Suppressor macrophage (primary cell): Measurements from ENCODE around the gene SRGAP1.

Source experiments
- DNase-seq, 4 experiments: peaks; one replicate each; pipeline ENCODE4 v3.0.0-alpha.2; 2020 to 2022

The SRGAP1 gene

DNA sequence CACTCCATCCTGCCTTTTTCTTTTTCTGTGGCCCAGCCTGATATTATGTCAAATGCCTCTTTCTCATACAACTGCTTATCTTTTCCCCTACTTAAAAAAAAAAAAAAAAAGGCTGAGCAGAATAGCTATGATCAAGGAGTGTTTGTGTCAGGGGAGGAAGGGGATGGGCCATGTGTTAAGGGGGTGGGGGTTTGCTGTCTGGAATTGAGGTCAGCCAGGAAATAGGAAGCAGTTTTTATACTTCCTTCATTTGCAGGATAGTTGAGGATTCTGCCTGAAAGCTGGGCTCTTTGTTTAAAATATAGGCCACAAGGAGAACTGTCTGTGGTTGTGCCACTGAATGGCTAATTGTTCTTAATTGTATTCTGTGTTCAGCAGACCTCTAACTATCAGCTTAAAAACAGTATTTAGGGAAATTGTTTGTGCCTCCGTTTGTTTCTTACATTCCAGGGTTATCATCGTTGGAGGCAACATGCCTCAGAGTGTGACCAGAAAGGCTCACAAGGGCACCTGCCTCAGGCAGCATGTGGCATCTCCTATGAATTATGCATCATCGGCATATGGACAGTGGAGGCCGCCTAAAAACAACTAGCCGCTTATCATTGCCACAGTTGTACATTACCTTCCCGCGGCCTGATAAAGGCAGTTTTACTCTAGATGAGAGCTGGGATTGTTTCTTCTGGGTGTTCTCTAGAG, 96.0 kb downstream of the SRGAP1 start:
- peak; percentile 22 to 46 (median 32) for DNase-seq

DNA sequence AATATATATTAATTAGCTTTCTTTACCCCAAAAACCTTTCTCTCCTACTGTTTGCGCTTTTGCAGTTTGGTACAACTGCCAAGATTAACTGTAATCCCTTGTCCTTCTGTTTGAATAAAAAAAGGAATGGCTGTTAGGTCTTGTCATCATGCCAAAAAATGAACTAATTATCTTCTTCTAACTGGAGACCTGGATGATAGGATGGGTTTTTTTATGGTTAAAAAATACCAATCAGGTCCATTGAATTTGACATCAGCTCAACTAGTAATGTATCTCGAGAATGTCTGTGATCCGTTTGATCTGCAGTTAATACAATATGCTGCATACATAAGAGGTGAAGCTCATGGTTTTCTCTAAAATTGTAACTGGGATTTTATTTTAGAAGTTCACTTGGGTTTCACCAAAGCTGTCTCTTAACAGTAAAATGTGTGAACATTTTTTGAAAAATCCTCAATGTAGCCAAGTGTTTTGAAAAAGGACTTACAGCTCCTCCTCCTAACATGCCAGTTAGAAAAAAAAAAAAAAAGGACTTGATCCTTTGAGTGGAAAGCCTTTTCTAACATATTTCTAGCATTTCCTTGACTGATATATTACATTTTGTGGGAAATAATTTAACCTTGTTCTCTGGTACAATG, 96.8 kb downstream of the SRGAP1 start:
- DNase-seq: no peak

- DNase-seq: peak in 2 of 4 experiments; percentile 8 to 22
Observed at GRCh38 chr12:63941879-63942278, 97.4 kb downstream of the SRGAP1 start.

DNA sequence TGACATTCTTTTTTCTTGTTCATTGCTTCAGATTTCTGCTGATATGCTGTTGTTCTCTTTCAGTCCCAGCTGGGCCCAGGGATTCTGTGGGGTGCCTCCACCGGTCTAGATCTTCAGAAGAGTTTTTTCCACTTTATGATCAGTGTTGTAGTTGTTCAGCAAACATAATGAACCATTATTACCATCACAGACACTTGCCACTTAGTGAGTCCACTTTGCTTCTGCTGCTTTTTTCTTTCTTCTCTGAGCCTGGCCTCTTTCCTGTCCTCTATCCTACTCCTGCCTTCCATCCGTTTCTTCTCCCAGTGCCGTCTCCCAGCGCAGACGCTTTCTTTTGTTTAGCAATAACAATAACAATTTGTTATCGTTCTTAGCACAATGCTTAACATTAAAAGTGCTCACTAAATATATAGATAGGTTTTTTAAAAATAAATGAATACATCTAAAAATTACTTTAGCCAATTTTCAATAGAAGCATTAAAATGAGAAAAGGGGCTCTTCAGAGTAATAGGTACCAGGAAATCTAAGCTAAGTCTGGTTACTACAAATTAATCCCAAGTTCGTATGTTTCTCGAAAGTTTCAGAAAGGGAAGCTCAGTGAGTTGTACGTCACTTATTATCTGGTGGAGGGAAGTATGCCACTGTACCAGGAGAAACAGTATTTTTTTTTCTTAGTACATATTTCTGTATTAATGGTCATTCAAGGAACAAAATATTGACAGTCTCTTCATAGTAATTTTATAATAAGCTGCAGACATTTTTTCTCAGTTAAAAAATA, 98.2 kb downstream of the SRGAP1 start:
- DNase-seq: peak in 2 of 4 experiments; percentile 17 to 31

GRCh38 chr12:63944034-63944579, 99.6 kb downstream of the SRGAP1 start:
- DNase-seq: peak in 1 of 4 experiments; percentile 8

GRCh38 chr12:63944586-63945228, 100.2 kb downstream of the SRGAP1 start:
- peak in 3 of 4 experiments; percentile 25 to 38 (median 28) for DNase-seq

DNA sequence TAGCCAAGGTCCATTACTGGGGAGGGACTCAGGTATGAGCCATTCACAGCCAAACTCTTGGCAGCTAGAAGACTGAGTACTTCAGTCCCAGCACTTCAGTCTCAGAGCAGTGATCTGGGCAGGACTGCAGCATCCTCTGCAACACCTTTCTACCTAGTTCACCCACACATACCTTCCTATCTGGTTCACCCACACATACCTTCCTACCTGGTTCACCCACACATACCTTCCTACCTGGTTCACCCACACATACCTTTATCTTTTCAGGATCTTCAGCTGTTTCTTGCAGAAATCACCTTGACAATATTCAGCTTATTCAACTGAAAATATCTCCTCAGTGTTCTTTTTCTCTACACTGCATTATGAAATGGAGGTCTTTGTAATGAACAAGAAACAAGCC, 101.3 kb downstream of the SRGAP1 start:
- DNase-seq: no peak

- DNase-seq: no peak
Observed at GRCh38 chr12:63948211-63948610, 103.7 kb downstream of the SRGAP1 start.

DNA sequence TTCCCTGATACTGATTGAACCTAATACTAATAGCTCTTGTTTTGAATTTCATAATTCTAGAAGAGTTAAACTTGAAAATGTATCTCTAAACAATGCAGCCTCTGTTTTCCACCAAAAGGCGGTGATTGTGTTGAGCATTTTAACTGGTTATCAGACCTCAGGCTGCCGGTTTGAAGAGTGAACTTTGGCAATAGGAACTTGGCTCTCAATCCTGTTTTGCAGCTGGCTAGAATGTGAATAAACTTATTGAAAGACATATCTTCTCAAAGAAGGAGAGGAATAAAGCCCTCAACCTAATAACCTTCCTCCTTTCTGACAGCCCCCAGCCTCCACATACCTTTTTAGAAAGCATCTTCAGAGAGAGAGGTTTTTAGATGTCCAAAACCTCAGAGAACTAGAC, 105.4 kb downstream of the SRGAP1 start:
- DNase-seq: no peak

DNA sequence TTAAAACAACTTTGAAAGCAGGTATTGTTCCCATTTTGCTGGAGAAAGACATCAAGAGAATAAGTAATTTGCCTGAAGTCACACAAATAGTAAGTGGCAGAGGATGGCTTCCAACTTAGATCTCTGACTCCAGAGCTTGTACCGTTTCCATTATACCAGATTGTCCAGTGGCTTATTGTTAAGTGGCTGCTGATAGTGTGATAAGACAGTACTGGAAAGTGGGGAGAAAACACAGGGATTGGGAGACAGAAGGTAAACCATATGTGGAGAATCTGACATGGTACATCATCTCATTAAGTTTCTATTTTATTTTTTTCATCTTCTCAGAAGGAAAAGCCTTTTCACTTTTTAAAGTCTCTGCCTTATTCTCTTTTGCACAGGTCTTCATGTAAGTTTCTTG, 108.5 kb downstream of the SRGAP1 start:
- no peak for DNase-seq

DNA sequence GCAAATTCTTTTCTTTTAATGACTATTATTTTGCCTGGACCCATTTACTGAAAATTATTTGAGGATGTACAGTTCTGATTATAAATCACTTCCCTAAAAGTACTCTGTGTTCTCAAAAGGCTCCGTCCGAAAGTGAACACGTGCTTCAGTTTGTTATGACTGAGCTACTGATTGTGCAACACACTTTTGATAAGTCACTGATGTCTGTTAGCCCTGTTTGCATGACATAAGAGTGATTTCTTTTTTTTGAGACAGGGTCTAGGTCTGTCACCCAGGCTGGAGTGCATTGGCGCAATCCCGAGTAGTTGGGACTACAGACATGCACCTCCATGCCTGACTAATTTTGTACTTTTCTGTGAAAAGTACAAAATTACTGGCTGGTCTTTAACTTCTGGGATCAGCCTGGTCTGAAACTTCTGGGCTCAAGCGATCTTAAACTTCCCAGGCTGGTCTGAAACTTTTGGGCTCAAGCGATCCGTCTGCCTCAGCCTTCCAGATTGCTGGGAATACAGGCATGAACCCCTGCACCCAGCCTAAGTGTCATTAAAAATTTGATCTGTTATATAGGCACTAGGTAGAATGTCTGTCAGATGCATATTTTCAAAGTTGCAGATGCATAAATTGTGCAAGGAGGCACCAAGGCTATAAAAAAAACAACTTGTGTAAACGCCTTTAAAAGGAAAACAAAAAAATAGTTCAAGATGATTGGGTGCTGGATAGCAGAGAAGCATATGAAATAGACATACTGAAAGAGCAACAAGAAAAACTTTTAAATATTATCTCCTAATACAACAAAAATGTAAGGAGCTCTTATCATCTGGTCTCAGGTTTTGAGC, 111.5 kb downstream of the SRGAP1 start:
- DNase-seq: peak; percentile 75 to 96 (median 90)

DNA sequence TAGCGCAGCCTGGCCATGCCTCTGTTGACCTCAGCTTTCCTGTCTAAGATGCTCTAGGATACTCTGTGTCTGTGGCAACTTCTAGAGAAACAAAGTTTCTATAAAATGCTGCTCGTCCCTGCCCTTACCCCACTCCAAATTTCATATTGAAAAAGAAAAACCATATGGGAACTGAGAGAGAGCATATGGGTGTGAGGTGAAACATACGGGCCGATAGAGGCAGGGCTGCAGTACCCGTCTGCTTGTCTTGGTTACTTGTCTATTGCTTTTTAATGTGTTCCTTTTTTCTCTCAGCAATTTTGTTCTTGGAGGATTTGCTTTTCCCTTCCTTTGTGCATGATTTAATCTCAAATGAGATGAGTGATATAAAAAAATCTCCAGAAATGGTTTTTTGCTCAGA, 113.0 kb downstream of the SRGAP1 start:
- no peak for DNase-seq

DNA sequence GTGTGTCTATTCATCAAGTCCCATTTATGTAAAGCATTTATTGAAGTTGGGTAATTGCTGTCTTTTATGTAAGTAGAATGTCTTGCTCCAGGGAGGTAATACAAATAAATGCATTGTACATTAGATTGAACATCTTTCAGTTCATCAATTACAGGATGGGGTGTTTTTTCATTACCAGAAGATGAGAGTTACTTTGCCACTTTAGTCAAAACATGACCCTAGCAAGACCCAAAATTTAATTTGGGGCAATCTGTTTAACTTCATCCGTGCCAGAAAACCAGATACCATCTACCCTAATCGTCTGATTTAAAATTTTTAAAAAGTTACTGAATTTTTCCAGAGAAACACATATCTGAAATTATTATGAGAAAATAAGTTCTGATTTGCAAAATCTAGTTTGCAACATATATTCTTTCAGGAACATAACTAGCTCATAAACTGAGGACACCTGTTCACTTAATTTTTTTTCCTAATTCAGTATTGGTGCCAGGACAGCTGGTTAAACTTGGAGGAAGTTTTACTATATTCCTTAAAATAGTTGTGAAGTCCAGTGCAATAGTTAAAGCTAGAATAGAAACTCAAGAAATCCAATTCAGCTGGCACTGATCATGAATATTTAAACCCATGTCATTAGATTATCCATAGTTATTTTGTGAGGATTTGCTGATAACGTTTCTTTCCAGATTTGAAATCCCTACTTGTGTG, 114.5 kb downstream of the SRGAP1 start:
- DNase-seq: no peak

DNA sequence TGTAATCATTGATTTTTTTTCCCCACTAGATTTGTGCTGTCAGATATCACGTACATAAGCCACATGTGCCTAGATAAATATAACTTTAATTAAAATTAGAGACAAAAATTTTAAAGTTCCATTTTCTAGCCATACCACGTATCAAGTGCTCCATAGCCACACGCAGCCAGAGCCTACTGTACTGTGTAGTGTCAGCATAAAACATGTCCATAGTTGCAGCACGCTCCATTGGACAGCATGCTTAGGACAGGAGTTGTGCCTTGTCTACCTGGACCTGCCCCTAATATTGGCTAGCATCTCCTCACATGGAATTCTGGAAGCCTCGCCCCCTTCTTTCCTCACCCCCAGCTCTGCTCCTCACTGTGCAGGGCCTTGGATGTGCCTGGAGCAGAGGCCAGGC, 116.5 kb downstream of the SRGAP1 start:
- DNase-seq: no peak

GRCh38 chr12:63961543-63961942, 117.0 kb downstream of the SRGAP1 start:
- no peak for DNase-seq

DNA sequence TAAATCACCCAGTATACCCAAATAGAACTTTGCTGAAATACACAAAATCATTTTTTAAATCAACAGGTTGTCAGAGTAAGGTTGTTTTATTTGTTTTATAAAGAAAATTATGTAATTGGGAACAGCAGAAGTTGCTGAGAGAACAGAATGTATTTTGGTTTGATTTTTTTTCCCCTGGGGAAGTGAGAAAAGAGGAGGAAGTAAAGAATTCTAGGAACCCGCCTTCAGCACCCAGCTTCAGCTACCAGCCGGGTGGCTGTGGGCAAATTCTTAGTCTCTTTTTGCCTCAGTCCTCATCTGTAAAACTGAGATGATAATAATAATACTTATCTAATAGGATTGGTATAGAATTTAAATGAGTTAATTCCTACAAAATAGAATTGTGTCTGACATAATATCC, 119.4 kb downstream of the SRGAP1 start:
- peak; percentile 45 to 81 (median 74) for DNase-seq

- no peak for DNase-seq
Observed at GRCh38 chr12:63964301-63964700, 119.8 kb downstream of the SRGAP1 start.

DNA sequence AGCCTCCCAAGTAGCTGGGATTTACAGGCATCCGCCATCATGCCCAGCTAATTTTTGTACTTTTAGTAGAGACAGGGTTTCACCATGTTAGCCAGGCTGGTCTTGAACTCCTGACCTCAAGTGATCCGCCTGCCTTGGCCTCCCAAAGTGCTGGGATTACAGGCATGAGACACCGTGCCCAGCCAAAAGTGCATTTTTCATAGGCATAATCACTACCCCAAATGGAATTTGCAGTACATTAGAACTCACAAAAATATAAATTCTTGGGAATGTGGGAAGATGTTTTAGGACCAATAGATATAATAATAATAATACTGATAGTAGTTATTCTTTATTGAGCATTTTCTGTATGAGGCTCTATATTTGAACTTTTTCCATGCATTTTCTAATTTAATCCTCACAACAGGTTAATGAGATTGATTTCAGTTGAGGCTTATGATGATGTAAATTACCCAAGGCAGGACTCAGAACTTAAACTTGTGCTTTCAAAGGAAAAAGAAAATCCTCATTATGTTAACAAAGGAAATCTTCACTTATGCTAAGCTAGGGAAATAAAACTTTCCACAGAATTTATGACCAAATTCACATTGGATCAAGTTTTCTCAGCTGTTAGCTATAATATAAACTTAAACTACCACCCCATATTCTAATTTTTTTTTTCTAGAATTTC, 121.6 kb downstream of the SRGAP1 start:
- no peak for DNase-seq

DNA sequence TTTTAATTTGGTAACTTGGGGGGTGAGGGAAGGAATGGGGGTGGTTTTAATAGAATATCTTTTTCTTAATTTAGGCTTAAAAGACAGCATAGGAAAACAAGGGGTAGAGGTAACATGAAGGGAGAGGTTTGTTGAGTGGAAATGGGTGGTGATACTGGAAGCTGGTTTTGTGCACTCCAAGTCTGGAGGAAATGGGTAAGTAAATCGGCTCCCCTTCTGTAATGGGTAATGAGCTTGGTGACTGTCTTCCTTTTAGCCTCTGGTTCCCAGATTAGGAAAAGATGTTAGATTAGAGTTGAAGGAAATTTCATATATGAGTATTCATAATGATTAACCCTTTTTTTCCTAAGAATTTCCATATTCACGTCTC, 122.1 kb downstream of the SRGAP1 start:
- no peak for DNase-seq

DNA sequence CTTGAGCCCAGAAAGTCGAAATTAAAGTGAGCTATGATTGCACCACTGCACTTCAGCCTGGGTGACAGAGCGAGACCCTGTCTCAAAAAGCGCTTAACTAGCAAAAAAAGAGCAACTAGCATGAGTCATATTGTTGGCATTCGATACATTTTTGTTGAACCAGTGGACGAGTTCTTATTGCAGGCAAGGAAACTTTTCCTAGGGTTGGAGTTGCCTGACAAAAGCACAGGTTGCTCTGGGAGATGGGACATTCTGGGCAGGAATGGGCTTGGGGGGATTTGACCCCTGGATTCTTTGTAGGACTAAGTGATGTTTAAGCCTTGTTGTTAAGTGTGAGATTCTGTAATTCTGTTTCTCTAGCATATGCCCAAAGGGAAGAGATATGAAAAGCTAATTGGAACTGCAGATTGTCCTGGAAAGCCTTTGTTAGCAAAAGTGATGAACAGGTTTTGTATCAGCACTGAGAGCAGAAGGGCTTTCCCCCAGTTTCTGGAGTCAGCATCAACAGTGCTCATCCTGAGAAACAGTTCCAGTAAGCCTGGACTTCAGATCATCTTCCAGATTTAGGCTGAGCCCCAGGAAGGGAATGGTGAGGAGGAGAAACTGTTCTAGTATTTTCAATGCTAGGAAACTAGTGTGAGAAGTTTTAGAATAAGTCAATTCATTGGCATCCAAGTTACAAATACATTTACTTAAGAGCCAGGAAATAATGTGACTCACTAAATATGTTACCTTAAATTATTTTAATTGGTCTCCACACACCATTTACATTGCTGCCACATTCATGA, 123.1 kb downstream of the SRGAP1 start:
- no peak for DNase-seq
